Pancreas (tissue), 10 donors: ENCODE results near the gene ZFYVE16. TPM values are rescaled to one million over a fixed set of nuclear protein-coding genes. Genes with fewer than 3 reads are reported as not detected.
"Not testable (repeated sequence)": the region's sequence is repeated elsewhere in the genome, so short reads cannot be mapped to it uniquely, and the experiment has no call there.

Source experiments
- ATAC-seq, 4 donors: fragments of 200-7000 bp; cut with Tn5 transposase; one replicate each; pipeline versions ENCODE4 v1.8.0 to v1.9.1; 2020; ENCODE audit warnings: mild to moderate bottlenecking in 4 of 4, moderate library complexity in 4 of 4
- DNase-seq, 6 donors: peaks; one replicate each; pipeline ENCODE4 v3.0.0-alpha.2; 2020
- FAIRE-seq: peaks from 2 replicates; lab custom pipeline; 2012; peaks lifted over from hg19 to GRCh38; lab: Jason Lieb, UNC
- H3K27ac ChIP-seq, 4 donors: fragments of 200-600 bp; sonication (generic); 1 replicate in 3 of 4; 2 replicates in 1 of 4; pipeline versions ENCODE4 v1.5.0 to v1.8.0; 2020
- H3K27me3 ChIP-seq, 4 donors: fragments of 200-600 bp; one replicate each; pipeline ENCODE4 v1.8.0; 2021
- H3K36me3 ChIP-seq, 3 donors: fragments of 200-600 bp; sonication (generic) in 1 of 3; one replicate each; pipeline versions ENCODE4 v1.5.0 to v1.8.0; 2020 to 2021
- H3K4me1 ChIP-seq, 3 donors: fragments of 200-600 bp; one replicate each; pipeline ENCODE4 v1.8.0; 2021
- H3K4me3 ChIP-seq, 4 donors: fragments of 200-600 bp; sonication (generic) in 2 of 4; one replicate each; pipeline versions ENCODE4 v1.5.0 to v1.8.0; 2020 to 2021
- H3K9me3 ChIP-seq, 4 donors: fragments of 200-600 bp; one replicate each; pipeline ENCODE4 v1.8.0; 2021
- WGBS, 2 donors: extraction: QIAGEN DNeasy Blood & Tissue Kit; methylation state at CpG; one replicate each; pipeline ENCODE4 v1.1.7; 2013; 5-methylcytosine and 5-hydroxymethylcytosine counted together
- intact Hi-C, 3 donors: fragments of 100-400 bp; cut with DNase I; formaldehyde crosslinking; loops; one replicate each; pipeline versions ENCODE4 v1.11.1 to v1.14.2; 2022
- polyA plus RNA-seq, 2 donors: library from polyadenylated mRNA; stranded (reverse); fragments of 200-250 nt; gene quantifications; one replicate each; pipeline ENCODE4 v1.2.3, GENCODE V29; 2013
- total RNA-seq, 6 donors: library from RNA; stranded (reverse); fragmentation: NEBNext Ultra II Directional in 4 of 6; extraction: Animal tissue kit (Norgen Biotek cat#: 25700) in 4 of 6; gene quantifications; one replicate each; pipeline versions ENCODE4 v1.2.1 to v1.2.4, GENCODE V29; 2021 to 2023
- TF ChIP-seq, protein P1 (sequence below), 4 donors: fragments of 200-600 bp; sonication (generic) in 3 of 4; IDR thresholded peaks; one replicate each; pipeline versions ENCODE4 v1.5.0 to v1.8.0; 2021; ENCODE audit warnings: antibody characterized with exemption in 4 of 4
- donor health status: healthy with polysubstance abuse.
- donor health status: DM: no; HTN: no; CAD: no; lungs with moderate emphysema.
- donor health status: DM: no; HTN: no; CAD: no.
- donor health status: control.
- donor health status: control.
- donor health status: Bipolar disorder and iron deficiency.
- donor health status: DM: yes; HTN: yes; CAD: no.
- donor health status: DM: no; HTN: no; CAD: no.
- donor health status: DM: no; HTN: no; CAD: no.
- donor health status: DM: yes; HTN: yes; CAD: no.

The ZFYVE16 gene
- total and polyA plus RNA-seq, 8 donors, result 6.3 to 22.6 (median 8.7) TPM

DNA sequence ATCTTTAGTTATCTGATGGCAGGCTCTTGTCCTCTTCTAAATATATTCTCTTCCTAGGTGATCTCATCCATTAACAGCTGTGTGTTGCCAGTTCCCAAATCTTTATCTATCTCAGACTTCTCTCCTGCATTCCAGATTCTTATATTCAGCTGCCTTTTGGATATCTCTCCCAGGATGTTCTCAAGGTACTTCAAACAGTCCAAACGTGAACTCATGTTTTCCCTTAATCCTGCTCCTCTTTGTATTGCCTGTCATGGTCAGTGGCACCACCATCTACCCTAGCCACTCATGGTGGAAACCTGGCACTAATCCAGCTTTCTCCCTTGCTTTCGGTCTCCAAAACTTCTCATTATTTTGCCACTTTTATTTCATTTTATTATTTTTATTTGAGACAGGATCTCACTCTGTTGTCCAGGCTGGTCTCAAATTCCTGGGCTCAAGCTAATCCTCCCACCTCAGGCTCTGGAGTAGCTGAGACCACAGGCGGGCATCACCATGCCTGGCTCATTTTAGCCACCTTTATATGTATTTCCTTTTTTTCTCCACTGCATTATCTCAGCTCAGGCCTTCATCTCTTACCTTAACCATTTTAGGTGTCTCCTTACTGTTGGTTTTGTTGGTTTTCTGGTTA is 3.8 kb downstream of the ZFYVE16 start:
- intact Hi-C loops, result no loop called here
- no peak for DNase-seq
- 83 to 87% methylated on average over 3 of the region's 3 CpGs for WGBS, 2 donors
- no peak for FAIRE-seq
- no peaks in the 10 kb centered on the region for H3K9me3 ChIP-seq
- TF ChIP-seq, protein P1, sequence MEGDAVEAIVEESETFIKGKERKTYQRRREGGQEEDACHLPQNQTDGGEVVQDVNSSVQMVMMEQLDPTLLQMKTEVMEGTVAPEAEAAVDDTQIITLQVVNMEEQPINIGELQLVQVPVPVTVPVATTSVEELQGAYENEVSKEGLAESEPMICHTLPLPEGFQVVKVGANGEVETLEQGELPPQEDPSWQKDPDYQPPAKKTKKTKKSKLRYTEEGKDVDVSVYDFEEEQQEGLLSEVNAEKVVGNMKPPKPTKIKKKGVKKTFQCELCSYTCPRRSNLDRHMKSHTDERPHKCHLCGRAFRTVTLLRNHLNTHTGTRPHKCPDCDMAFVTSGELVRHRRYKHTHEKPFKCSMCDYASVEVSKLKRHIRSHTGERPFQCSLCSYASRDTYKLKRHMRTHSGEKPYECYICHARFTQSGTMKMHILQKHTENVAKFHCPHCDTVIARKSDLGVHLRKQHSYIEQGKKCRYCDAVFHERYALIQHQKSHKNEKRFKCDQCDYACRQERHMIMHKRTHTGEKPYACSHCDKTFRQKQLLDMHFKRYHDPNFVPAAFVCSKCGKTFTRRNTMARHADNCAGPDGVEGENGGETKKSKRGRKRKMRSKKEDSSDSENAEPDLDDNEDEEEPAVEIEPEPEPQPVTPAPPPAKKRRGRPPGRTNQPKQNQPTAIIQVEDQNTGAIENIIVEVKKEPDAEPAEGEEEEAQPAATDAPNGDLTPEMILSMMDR (IDR thresholded peaks at IDR 0.05), result no peak
- peaks cover 5 to 16% (median 13%) of the 10 kb centered on the region in 3 donors for H3K4me1 ChIP-seq
- no peaks in the 10 kb centered on the region for H3K36me3 ChIP-seq
- no peak for ATAC-seq
- no peaks in the 10 kb centered on the region for H3K27me3 ChIP-seq
- H3K27ac ChIP-seq, result no peak overlapping the region
- no peak overlapping the region for H3K4me3 ChIP-seq

- intact Hi-C loops, result no loop called here
Observed at GRCh38 chr5:80414113-80414512, 6.2 kb downstream of the ZFYVE16 start.

GRCh38 chr5:80417973-80418372 is 10.1 kb downstream of the ZFYVE16 start:
- no peaks in the 10 kb centered on the region for H3K27me3 ChIP-seq
- H3K4me3 ChIP-seq, result no peak overlapping the region
- no peaks in the 10 kb centered on the region for H3K36me3 ChIP-seq
- no CpG with 5 or more reads among the region's 1 CpG for WGBS, 2 donors
- FAIRE-seq (no peak), ATAC-seq (no peak), DNase-seq (no peak)
- H3K27ac ChIP-seq, result no peak overlapping the region
- intact Hi-C loops, result no loop called here
- no peaks in the 10 kb centered on the region for H3K4me1 ChIP-seq
- no peaks in the 10 kb centered on the region for H3K9me3 ChIP-seq
- TF ChIP-seq, protein P1 (IDR thresholded peaks at IDR 0.05), result no peak

More at GRCh38 chr5:80414113-80414512, 6.2 kb downstream of the ZFYVE16 start:
- Histone ChIP-seq H3K4me1 (peaks cover 3 to 13% (median 11%) of the 10 kb centered on the region in 3 donors), H3K4me3 (no peak overlapping the region), H3K36me3 (no peaks in the 10 kb centered on the region), H3K27me3 (no peaks in the 10 kb centered on the region), H3K9me3 (no peaks in the 10 kb centered on the region), H3K27ac (no peak overlapping the region)
- no peak for DNase-seq
- WGBS, 2 donors, result 97% methylated on average over 1 of the region's 1 CpG
- ATAC-seq, result no peak
- FAIRE-seq, result no peak
- TF ChIP-seq, protein P1 (IDR thresholded peaks at IDR 0.05), result no peak

- H3K36me3 ChIP-seq, H3K4me3 ChIP-seq, FAIRE-seq, H3K27me3 ChIP-seq, intact Hi-C loops, H3K4me1 ChIP-seq, H3K27ac ChIP-seq, ATAC-seq, H3K9me3 ChIP-seq, DNase-seq: not testable (repeated sequence)
- 95 to 100% methylated on average over 3 of the region's 3 CpGs for WGBS, 2 donors
Observed at GRCh38 chr5:80424365-80424764, 16.5 kb downstream of the ZFYVE16 start.

DNA sequence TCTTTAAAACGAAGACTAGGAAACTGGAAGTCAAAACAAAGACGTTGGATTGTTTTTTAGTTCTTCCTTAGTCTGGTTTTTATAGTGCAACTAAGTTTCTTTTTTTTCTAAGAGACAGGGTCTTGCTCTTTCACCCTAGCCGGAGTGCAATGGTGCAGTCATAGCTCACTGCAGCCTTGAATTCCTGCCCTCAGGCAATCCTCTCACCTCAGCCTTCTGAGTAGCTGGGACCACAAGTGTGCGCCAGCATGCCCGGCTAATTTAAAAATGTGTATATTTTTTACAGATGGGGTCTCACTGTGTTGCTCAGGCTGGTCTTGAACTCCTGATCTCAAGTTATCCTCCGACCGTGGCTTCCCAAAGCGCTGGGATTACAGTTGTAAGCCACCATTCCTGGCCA is 27.6 kb downstream of the ZFYVE16 start:
- H3K36me3 ChIP-seq, result peaks cover 0 to 6% (median 4%) of the 10 kb centered on the region in 3 donors
- WGBS, 2 donors, result 94 to 98% methylated on average over 8 of the region's 8 CpGs
- H3K27me3 ChIP-seq, result no peaks in the 10 kb centered on the region
- H3K9me3 ChIP-seq, result no peaks in the 10 kb centered on the region
- intact Hi-C loops, result no loop called here
- TF ChIP-seq, protein P1 (IDR thresholded peaks at IDR 0.05), result no peak
- H3K4me3 ChIP-seq, result no peak overlapping the region
- no peak overlapping the region for H3K27ac ChIP-seq
- DNase-seq (no peak), ATAC-seq (no peak), FAIRE-seq (no peak)
- H3K4me1 ChIP-seq, result peaks cover 0 to 6% (median 4%) of the 10 kb centered on the region in 3 donors
